Kidney capillary endothelial cell (primary cell): ENCODE results near the gene ASXL1.
A peak's percentile ranks its signal among the peaks of the same experiment; 100 is the strongest.
"Not testable (repeated sequence)": the region's sequence is repeated elsewhere in the genome, so short reads cannot be mapped to it uniquely, and the experiment has no call there.

Experiments
- DNase-seq: peaks from one replicate; pipeline ENCODE4 v3.0.0-alpha.2; 2018; ENCODE audit warnings: low spot score

The ASXL1 gene

DNA sequence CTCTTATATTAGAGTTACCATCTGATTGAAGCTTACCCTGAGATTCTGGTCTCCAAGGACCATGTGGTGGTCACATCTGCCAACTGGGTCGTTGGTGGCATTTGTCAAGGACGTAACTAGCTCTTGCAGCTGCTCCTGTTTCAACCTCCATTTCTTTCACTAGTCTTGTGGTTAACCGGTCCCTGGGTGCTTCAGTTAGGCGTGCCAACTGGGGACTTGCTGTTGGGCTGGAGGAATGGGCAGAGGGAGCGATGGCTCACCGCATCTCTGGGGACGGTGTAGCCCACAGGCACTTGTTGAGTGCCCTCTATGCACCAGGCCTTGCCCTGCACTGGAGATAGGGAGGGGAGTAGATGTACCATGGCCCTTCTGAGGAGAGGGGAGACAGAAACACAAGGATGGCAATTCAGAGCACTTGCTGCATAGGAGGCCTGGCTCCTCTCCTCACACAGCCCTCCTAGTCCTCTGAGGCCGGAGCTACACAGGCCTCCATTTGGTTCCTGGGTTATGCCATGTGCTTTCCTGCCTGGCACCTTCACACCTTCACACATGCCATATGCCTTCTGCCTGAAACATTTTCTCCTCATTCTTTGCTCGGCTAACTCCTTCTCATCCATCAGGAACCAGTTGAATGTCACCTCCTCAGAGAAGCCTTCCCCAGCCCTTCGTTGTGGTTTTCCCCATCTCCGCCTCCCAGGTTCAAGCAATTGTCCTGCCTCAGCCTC, 20.0 kb upstream of the ASXL1 start:
- no peak for DNase-seq

DNA sequence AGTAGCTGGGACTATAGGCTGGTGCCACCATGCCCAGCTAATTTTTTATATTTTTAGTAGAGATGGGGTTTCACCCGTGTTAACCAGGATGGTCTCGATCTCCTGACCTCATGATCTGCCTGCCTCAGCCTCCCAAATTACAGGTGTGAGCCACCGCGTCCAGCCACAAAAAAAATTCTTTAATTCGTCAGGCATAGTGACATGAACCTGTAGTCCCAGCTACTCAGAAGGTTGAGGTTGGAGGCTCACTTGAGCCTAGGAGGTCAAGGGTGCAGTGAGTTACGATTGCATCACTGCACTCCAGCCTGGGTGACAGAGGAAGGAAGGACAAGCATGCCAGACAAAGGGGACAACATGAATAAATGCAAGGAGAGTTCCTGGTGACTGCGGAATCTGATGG, 19.5 kb upstream of the ASXL1 start:
- DNase-seq = no peak

DNA sequence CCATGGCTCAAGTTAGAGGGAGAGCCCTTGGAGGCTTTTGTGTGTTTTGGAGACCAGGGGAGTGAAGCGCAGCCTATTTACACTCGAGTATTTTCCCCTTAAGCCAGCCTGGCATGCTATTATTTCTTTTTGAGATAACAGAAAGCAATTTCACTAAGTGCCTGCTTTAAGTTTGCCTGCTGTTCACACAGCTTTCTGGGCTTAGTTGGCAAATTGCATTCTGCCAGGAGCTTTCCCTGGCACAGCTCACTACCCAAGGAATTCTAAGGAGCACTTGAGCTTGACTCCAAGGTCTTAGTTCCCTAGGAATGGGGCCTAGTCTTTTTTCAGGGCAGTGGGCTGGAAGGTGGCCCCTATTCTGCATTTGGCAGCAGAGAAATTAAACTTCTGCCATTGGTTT, 19.0 kb upstream of the ASXL1 start:
- DNase-seq = no peak

DNA sequence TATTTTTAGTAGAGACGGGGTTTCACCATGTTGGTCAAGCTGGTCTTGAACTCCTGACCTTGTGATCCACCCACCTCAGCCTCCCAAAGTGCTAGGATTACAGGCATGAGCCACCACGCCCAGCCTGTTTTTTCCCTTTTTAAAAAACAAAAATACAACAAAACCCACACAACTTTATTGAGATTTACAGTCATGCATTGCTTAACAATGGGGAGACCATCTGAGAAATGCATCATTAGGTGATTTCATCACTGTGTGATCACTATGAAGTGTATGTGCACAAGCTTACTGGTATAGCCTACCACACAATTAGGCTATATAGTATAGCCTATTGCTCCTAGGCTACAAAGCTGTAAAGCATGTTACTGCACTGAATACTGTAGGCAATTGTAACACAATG, 17.1 kb upstream of the ASXL1 start:
- not testable (repeated sequence) for DNase-seq

DNA sequence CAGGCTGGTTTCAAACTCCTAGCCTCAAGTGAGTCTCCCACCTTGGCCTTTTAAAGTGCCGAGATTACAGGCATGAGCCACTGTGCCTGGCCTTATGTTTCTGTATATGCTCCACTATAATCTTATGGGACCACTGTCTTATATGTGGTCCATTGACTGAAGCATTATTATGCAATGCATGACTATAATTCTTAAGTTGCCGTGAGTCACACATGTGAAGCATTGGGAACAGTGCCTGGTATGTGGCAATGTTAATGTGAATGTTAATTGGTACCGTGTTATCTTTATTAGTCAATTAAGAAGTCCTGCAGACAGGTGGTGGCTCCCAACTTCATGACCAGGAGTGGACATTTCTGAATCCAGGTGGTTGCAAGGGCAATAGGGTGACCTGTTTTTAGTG, 14.7 kb upstream of the ASXL1 start:
- no peak for DNase-seq

DNA sequence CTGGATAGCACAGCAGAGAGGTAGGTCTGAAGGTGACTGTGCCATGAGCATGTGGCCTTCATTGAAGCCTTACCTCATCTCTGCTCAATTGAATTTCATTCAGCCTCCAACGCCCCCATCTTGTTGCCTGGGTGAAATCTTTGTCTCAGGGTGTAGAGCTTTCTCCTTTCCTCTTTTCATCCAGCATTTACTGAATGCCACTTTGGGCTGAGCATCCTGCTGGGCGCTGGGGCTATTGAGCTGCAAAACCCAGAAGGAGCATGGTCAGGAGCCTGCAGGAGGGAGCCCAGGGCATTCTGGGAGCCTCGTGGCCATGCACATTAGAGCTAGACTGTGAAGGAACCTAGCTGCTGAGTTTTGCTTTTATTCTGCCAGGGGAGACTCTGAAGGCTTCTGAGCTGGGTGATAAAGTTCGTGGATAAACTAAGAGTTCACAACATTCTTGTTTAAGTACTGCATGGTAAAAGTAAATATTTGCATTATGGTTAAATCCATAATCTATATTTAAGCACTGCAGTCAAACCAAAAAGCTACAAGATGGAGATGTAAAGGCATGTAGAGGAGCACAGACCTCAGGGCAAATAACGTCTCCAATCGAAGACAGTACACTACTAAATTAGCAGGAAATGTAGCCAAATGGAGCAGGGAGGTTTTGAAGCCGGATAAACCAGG, 13.2 kb upstream of the ASXL1 start:
- DNase-seq = no peak

DNA sequence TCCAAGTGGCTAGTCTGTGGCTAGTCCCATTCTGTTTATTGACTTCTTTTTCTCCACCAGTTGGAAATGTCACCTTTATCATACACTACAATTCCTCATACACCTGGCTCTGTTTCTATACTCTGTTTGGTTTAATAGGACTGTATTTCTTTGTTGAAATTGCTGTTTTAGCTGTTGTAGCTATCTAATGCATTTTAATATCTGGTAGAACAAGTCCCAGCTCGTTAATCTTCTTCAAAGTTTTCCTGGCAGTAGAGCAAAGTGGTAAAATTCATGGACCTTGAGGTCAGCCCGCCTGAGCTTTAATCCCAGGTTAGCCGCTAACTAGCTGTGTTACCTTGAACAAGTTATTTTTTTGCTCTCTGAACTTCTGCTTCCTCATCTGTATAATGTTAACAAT, 9.9 kb upstream of the ASXL1 start:
- no peak for DNase-seq

DNA sequence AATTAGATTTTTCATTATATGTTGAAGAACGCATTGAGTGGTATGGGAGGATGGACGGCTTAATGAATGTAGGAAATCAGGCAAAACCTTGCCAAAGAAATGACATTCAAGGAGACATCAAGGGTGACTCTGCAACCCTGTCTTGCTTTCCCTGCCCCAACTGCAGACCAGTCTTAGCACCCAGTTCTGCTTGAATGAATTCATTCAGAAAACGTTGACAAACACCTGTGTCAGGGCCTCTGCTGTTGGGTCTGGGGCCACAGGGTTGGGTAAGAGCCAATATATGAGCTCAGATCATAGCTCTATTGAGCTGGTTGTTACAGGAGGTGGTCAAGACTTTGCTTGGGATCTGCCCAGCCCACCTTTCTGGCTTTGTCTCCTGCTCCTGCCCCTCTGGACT, 7.7 kb upstream of the ASXL1 start:
- DNase-seq = no peak

DNA sequence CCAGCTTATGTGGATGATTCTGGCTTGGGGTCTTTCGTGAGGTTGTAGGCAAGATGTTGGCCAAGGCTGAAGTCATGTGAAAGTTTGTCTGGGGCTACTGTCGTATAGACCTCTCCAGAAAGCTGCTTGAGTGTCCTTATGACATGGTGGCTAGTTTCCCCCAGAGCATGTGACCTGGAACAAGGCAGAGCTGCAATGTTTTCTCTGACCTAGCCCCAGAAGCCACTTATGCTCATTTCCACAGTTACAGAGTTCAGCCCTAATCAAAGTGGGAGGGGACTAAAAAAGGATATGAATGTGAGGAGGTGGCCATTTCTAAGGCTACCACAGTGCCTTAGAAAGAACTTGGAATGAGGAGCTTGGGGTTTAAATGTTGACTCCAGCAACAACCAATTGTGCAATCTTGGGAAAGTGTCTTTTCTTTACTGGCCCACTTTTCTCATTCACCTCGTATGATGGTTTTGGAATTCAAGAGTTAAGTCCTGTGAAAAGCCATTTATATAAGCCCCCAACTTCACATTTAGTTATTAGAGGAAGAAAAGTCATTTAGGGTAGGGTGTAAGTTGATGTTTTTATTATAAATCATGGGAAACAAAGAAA, 5.9 kb upstream of the ASXL1 start:
- no peak for DNase-seq

DNA sequence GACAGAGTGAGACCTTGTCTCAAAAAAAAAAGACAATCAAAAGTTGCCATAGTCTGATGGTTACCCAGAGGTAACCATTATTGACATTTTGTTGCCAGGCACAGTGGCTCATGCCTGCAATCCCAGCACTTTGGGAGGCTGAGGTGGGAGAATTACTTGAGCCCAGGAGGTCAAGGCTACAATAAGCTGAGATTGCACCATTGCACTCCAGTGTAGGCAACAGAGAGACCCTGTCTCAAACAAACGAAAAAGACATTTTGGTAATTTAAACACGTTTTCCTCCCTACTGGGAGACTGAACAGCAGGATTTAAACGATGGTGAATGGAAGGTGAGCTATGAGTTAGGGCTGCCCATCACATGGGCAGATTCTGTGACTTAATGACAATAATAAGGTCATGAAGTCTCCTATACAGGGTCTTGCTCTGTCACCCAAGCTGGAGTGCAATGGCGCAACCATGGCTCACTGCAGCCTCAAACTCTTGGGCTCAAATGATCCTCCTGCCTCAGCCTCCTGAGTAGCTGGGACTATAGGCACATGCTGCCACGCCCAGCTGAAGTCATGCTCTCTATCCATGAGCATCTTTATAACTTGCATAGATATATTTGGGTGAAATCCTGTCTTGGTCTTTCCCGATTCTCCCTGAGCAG, 4.2 kb upstream of the ASXL1 start:
- no peak for DNase-seq

DNA sequence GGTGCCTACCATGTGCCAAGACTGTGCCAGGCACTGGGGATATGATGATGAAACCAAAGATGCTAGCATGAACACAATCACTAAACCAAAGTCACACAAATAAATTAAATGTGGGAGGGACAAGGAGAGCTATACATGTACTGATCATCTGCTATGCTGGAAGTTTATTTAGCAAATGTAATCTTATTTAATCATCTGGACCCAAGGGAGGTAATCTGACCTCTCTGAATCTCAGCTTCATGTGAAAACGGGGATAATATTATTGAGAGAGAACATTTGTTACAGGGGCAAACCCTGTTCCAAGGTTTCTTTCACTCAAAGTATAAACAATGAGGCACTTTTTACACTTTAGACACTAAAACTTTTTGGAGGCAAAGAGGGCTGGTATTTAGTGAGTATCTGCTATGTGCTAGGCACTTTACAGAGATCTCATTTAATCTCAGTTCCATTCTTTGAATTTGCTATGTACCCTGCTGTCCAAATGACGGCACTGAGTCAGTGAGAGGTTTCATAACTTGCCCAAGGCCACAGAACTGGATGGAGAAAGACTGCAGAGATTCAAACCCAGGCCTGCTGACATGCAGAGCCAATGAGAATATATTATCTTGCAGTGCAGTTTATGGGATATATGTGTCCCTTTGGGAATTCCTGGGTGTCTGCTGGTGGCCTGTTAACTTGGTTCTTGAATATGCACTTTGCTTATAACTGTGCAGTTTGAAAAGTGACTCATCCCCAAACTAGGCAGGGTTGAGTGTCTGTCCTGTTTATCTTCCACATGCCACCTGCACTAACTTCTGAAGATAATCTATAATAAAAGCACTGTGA, 3.3 kb upstream of the ASXL1 start:
- DNase-seq = no peak

DNA sequence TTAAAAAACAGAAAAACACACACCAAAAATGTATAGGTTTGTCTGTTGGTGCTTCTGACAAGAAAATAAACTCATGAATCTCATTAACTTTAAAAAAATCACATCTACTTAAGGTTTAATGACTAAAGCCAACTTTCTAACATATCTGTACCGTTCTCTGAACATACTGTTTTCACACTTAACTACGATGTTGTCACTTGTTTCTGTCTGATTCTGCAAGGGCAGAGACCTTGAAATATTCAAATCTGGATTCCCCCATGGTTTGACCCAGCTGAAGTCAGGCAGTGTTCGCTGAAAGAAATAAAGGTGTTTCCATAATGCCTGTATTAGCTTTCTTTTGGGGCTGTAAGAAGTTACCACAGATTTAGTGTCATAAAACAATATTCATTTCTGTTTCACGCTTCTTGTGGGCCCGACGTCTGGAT, 2.7 kb upstream of the ASXL1 start:
- no peak for DNase-seq

DNA sequence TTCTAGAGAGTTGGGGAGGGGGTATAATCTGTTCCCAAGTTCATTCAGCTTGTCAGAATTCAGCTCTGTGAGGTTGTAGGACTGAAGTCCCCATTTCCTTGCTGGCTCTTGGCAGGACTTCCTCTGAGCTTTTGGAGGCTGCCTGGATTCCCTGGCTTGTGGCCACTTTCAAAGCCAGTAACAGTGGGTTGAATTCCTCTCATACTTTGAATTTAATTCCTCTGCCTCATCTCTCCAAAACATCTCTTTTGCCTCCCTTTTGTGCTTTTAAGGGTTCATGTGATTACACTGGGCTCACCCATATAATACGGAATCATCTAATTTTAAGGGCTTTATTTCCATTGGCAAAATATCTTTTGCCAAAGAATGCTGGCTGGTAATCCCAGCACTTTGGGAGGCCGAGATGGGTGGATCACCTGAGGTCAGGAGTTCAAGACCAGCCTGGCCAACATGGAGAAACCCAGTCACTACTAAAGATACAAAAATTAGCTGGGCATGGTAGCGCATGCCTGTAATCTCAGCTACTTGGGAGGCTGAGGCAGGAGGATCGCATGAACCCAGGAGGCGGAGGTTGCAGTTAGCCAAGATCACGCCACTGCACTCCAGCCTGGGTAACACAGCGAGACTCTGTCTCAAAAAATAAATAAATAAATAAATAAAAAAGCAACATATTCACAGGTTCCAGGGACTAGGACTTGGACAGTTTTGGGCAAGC, 2.1 kb upstream of the ASXL1 start:
- DNase-seq = not testable (repeated sequence)

DNA sequence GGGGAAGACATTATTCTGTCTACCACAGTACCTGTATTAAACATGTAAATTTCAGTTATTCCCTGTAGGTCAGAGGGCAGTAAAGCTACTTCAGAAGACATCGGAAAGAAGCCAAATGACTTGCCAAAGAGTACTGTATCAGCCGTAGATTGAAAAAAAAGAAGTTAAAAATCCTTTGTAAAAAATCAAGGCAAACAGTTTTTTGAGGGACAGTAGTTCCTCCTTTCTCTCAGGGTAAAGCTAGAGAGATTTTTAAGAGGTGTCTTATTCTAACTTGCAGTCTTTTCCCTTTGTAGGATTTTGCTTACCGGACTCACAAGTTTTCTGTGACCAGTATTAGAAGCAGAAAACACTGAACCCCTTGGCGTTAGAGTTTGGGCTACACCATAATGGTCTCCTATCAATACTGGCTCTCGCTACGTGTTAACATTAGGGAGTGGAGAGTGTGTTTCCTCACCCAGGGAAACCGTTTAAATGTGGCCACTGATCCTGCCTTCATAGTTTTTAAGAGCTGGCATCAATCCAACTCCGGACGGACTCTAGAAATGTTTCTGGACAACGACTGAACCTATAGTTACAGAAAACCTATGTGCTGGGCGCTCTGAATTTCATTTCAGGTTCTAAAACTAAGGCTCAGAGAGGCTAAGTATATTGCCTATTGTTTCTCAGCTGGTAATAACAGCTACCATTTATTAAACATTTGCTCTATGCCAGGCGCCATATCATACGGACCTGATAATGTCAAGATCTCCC, 1.3 kb upstream of the ASXL1 start:
- no peak for DNase-seq

DNA sequence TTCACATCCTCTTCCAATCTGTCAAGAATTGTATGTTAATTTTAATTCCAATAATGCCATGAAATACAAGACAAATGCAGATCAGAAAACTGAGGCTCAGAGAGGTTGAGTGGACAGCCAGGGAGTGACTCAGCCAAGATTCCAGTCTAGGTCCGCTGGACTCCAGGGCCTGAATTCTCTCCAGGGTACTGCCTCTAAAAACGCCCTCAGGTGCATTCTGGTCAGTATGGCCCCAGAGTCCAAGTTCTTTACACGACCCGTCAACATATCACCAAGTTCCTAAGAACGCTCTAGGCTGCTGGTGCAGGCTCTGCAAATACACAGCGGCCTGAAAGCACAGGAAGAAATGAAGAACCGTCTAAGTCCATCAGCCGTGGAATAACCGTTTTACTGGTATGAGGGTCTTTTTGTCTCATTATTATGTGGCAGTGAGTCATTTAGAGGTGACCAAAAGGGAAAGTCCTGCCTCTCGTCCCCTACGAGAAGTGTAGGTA, 709 bp upstream of the ASXL1 start:
- DNase-seq = no peak

DNA sequence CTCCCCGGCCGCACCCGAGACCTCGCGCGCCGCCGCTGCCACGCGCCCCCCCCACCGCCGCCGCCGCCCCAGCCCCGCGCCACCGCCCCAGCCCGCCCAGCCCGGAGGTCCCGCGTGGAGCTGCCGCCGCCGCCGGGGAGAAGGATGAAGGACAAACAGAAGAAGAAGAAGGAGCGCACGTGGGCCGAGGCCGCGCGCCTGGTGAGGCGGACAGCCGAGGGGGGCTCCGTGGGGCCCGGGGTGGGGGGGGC, 426 bp downstream of the ASXL1 start:
- no peak for DNase-seq

DNA sequence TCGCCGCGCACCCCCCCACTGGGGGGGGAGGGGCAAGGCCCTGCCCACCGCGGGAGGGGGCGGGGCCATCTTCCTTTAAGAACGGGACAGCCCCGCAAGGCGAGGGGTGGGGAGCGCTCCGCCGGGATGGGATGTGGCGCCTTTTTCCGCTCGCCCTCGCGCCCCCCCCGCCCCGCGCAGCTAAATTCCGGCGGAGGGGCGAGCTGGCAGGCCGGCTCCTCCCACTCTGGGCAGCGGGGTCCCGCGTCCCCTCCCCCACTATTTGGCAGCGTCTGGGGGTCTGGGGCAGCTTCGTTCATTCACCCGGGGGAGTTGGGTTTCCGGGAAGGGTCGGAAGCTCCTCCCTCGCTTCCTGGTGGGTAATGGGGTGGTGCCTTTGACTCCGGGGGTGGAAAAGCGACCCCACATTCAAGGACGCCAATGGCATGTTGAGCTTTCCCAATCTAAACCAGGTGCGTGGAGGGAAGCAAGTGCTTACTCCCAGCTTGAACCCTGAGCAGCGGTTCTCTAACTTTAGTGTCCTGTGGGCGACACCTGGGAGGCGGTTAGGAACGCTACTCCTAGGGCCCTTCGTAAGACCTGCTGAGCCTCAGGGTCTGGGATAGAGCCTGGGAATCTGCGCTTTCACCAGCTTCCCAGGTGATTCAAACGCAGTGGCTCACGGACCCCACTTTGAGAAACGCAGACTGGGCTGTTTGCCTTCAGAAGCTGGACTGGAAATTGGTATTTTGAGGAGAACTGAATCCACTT, 927 bp downstream of the ASXL1 start:
- peak; percentile 51 for DNase-seq

DNA sequence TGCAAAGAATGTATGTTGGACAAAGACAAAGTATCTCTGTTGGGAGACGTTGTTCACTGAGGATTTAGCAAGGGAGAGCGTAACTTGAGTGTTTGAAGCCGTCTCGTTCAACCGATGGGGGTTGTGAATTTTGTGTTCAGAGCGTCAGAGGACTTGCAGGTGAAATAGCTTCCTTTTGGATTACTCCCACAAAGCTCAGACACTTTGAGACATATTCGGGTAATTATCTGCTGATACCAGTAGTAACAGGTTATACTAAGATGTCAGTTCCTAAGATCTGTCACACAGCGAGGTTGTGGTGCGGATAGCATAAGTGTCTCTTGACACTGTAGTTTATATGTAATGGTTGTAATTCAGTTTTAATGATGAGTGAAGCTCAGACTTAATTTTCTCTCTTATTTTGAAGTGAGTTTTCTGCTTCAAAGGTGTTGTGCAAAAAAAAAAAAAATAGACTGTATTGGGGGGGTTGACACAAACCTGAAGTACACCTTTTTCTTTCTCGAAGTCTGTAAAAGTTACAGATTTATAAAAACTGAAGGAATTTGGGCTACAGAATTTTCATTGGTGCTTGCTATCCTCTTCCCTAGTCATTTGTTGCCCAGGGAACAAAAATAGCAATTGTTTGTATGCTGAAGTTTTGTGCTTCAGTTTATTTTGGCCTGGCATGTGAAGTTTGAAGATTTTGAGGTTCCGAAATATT, 1.7 kb downstream of the ASXL1 start:
- DNase-seq = peak; percentile 18

DNA sequence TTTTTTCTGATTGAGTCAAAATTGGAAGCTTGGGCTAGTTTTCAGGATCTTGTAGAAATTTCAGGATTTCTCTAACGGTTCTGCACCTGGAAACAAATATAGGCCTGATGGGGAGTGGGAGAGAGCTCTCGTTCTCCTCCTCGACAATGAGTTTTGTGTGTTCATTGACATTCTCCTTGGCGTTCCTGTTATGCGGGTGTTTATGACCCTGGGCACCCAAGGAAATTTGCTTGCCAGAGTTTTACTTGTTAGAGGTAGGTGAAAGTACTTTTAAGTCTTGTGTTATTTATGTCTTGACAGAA, 2.2 kb downstream of the ASXL1 start:
- DNase-seq = no peak

DNA sequence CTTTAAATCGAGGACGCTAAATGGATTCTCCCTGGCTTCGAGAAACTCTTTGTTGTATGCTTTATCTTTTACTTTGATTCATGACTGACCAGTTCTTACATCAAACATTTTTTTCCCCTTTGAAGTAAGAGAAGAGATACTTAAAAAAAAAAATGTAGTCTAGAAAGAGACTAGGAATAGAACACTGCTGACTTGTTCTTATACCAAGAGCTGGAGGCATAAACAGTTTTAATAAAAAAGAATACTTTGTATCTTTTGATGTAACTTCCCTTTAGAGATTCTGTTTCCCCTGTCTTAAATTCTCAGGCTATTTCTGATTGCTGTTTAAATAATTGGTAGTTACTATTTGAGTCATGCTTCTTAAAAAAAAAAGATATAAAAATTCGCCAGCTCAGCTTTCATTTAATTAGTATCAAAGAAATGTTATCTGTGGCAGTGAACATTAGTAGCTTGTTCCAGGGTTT, 4.8 kb downstream of the ASXL1 start:
- DNase-seq = no peak
